Right ventricle myocardium superior (tissue), 1 donor: ENCODE results near the gene MAGED2. TPM values are rescaled to one million over a fixed set of nuclear protein-coding genes. Genes with fewer than 3 reads are reported as not detected.
"Not testable (repeated sequence)": the region's sequence is repeated elsewhere in the genome, so short reads cannot be mapped to it uniquely, and the experiment has no call there.

Source experiments
- ATAC-seq: fragments of 200-7000 bp; cut with Tn5 transposase; one replicate; pipeline ENCODE4 v1.9.1; 2020; ENCODE audit warnings: mild to moderate bottlenecking; ENCODE audit not compliant: poor library complexity
- DNase-seq: peaks from one replicate; pipeline ENCODE4 v3.0.0-alpha.2; 2020
- intact Hi-C: fragments of 100-400 bp; cut with DNase I; formaldehyde crosslinking; loops from one replicate; pipeline ENCODE4 v1.11.2; 2022
- total RNA-seq: library from RNA; stranded (reverse); fragmentation: NEBNext Ultra II Directional; extraction: Animal tissue kit (Norgen Biotek cat#: 25700); gene quantifications from one replicate; pipeline ENCODE4 v1.2.1, GENCODE V29; 2021
- donor health status: DM: no; HTN: yes; CAD: no; lungs with severe emphysema.

The MAGED2 gene
- total RNA-seq, 1 donor from 2014 or later: 66.5 TPM

- ATAC-seq (no peak), DNase-seq (no peak)
- intact Hi-C loops: no loop called here
Measured at GRCh38 chrX:54812306-54812705, 4.8 kb downstream of the MAGED2 start.

DNA sequence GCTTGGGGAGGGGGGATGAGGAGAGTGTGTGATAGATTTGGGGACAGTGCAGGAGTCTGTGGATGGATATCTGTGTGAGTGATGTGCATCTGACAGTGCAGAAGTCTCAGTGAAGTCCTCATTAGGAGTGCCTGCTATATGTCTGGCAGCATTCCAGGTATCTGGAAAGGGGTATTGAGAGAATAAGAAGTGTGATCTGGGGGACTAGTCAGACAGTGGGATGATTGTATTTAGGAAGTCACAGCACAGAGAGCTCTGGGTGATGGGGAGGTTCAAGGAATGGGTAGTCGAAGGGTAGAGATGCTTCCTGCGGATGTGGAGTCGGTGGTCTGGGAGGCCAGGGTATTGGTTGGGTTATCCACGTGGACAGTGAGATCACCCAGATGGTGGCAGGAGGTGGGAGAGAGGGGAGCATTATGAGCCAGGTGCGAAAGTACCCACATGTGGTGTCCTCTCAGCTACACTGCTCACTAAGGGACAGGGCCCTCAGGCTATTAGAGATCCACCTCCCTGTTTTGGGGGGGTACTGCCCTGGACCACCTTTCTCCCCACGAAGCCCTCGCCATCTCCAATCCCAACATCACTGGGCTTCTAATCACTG is 9.8 kb downstream of the MAGED2 start:
- intact Hi-C loops: no loop called here
- ATAC-seq (no peak), DNase-seq (no peak)

DNA sequence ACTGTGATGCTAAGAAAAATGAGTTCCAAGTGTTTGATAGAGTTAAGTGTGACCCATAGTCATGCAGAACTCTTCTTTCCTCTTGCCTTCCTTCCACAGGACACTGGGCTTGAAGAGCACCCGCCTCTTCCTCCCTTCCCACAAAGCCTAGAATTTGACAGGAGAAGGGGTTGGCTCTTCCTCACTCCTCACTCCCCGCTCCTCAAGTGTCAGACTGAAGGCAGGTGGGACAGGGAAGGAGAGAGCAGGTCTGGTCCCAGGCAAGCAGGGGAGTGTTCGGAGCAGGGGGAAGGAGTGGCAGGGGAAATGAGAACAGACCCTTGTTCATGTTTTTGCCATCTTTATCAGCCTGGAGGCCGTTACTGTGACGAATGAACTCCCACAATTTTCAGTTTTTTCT is 10.7 kb downstream of the MAGED2 start:
- DNase-seq (no peak), ATAC-seq (no peak)
- intact Hi-C loops: no loop called here

DNA sequence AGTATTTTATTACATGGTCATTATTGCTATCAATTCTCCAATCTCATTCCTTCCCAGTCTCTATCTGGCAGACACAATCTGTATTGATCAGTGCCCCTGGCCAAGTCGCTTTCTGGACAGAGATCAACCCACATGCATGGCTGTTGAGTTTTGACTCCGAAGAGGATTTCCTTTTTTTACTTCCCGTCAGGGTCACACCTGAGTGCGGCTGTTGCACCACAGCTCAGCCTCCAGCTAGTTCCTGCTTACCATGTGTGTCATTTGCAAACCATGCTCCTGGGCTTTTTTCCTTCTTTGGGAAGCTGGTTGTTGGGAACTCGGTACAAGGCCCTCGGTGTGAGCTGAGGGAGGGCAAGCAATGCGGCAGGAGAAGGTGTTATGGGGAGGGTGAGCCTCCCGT is 11.7 kb downstream of the MAGED2 start:
- intact Hi-C loops: no loop called here
- no peak for ATAC-seq
- DNase-seq: no peak

GRCh38 chrX:54820737-54821136 is 13.2 kb downstream of the MAGED2 start:
- intact Hi-C loops: no loop called here
- no peak for DNase-seq
- no peak for ATAC-seq

DNA sequence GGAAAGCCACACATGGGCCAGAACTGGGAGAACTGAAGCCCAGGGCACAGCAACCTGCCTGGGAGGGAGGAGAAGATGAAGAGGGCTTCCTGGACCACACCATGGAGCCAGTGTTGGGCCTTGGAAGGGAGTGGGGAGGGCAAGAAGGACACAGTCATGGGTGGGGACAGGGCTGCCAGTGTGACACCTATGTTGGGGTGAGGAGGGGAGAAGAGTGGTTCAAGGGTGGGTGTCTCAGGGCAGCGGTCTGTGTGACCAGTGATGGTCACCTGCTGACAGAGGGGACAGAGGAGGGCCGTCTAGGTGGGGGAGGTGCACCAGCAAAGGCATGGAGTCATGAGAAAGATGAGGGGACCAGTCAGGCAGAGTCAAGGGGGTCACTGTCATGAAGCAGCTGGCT is 13.8 kb downstream of the MAGED2 start:
- intact Hi-C loops: no loop called here
- no peak for DNase-seq
- ATAC-seq: no peak

GRCh38 chrX:54824195-54824594 is 16.6 kb downstream of the MAGED2 start:
- DNase-seq (no peak), ATAC-seq (no peak)
- intact Hi-C loops: no loop called here

GRCh38 chrX:54824722-54825121 is 17.2 kb downstream of the MAGED2 start:
- no peak for DNase-seq
- ATAC-seq: no peak
- intact Hi-C loops: no loop called here

GRCh38 chrX:54825716-54826438 is 18.3 kb downstream of the MAGED2 start:
- DNase-seq (no peak), ATAC-seq (no peak)
- intact Hi-C loops: no loop called here

GRCh38 chrX:54826598-54826997 is 19.1 kb downstream of the MAGED2 start:
- no peak for ATAC-seq
- DNase-seq: no peak
- intact Hi-C loops: no loop called here

- intact Hi-C loops: no loop called here
- DNase-seq (no peak), ATAC-seq (no peak)
Measured at GRCh38 chrX:54838583-54838982, 31.0 kb downstream of the MAGED2 start.

GRCh38 chrX:54841184-54841874 is 33.8 kb downstream of the MAGED2 start:
- ATAC-seq, DNase-seq, intact Hi-C loops: not testable (repeated sequence)

- intact Hi-C loops: no loop called here
- ATAC-seq (no peak), DNase-seq (no peak)
Measured at GRCh38 chrX:54842607-54843006, 35.1 kb downstream of the MAGED2 start.

DNA sequence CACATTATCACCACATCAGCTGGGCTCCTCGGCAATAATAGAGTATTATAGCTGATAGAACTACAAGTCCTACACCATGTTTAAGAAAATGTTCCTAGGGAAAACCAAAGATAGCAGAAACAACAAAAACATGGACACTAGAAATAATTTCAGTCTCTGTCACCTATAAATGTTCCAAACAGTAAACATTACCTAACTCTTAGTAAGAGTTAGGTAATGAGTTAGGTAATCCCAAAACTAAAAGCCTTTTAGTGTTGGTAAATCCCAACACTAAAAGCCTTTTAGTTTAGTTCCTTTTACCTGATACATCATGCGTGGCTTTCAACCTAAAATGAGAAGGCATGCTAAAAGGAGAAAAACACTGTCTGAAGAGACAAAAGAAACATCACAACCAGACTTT is 35.5 kb downstream of the MAGED2 start:
- ATAC-seq (no peak), DNase-seq (no peak)
- intact Hi-C loops: no loop called here

DNA sequence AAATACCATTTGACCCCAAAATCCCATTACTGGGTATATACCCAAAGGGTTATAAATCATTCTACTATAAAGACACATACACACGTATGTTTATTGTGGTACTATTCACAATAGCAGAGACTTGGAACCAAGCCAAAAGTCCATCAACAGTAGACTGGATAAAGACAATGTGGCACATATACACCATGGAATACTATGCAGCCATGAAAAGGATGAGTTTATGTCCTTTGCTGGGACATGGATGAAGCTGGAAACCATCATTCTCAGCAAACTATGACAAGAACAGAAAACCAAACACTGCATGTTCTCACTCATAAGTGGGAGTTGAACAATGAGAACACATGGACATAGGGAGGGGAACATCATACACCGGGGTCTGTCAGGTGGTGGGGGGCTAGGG is 40.2 kb downstream of the MAGED2 start:
- intact Hi-C loops, ATAC-seq, DNase-seq: not testable (repeated sequence)

DNA sequence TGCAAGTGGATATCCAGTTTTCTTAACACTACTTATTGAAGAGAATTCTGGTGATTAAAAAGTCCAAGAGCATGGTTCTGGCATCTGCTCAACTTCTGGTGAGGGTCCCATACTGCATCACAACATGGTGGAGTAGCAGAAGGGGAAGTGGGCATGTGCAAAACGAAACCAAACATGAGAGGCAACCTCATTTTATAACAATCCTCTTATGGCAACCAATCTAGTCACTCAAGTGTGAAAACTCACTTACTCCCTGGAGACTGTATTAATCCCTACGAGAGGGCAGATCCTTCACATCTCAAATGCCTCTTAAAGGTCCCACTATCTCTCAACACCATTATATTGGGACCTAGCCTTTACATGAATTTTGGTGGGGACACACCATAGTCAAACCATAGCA is 57.7 kb downstream of the MAGED2 start:
- DNase-seq (no peak), ATAC-seq (no peak)
- intact Hi-C loops: no loop called here
